NCI-H526 (cell line): ENCODE data around the gene SRGAP2B.
"Not testable (repeated sequence)": the region's sequence is repeated elsewhere in the genome, so short reads cannot be mapped to it uniquely, and the experiment has no call there.

Source experiments
- DNase-seq, 2 experiments: peaks; one replicate each; lab custom pipeline; 2025; lab: John Stamatoyannopoulos, UW

The SRGAP2B gene

DNA sequence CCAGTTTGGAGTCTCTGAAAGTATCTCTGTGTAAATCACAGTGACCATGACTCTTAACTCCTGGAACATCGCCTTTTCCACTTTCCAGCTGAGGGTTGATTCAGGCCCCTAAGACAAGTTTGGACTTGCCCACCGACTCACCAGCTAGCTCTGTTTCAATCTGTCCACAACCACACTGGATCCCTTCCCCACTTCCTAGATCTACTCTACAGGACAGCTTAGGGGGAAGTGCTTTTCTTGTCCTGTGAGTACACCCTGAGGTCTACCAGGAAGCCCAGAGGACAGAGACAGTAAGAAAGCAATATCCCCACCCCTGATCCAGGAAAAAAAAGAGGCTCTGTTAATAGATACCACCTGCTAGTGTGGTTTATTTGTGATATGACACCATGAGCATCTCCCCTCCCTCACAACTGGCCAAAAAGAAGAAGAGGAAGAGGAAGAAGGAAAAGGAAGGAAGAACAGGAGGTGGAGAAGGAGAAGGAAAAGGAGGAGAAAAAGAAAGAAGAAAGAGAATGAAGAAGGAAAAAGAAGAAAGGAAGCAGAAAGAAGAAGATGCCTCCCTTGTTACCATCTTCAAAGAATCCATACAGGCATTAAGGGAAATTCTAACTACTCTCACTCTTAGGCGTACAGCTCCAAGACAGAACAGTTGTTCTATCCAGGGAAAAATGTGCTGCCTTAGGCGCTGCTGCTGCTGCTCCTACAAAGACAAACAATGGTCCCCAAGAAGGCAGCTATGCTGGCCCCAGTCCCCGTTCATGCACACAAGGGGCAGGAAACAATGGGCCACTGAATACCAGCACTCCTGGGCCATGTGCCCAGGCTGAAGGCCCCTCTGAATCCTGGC lies 96.8 kb downstream of the SRGAP2B start:
- not testable (repeated sequence) for DNase-seq

- DNase-seq = not testable (repeated sequence)
Measured at GRCh38 chr1:144995833-144996410, 99.2 kb downstream of the SRGAP2B start.

GRCh38 chr1:144992915-144993314 lies 102.2 kb downstream of the SRGAP2B start:
- DNase-seq = not testable (repeated sequence)

- DNase-seq = not testable (repeated sequence)
Measured at GRCh38 chr1:144990611-144991010, 104.5 kb downstream of the SRGAP2B start.

DNA sequence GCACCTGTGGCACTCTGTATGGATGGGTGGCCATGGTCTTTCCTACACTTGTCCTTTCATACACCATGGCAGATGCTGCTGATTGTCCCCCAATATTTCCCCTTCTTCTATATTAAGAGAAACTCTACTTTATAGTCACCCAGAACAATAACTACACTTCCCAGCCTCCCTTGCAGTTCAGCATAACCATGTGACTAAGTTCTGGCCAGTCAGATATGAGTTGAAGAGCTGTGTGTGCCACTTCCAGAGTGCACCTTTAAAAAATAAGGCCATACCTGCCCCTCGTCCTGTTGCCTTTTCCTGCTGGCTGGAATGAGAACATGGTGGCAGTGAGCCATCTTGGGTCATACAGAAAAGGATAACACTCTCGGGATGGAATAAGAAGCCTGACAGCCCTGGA lies 108.0 kb downstream of the SRGAP2B start:
- not testable (repeated sequence) for DNase-seq

- not testable (repeated sequence) for DNase-seq
Measured at GRCh38 chr1:144986171-144986860, 108.8 kb downstream of the SRGAP2B start.

- DNase-seq = not testable (repeated sequence)
Measured at GRCh38 chr1:144985550-144986170, 109.5 kb downstream of the SRGAP2B start.

GRCh38 chr1:144982802-144983525 lies 112.2 kb downstream of the SRGAP2B start:
- not testable (repeated sequence) for DNase-seq

GRCh38 chr1:144981157-144981556 lies 114.0 kb downstream of the SRGAP2B start:
- not testable (repeated sequence) for DNase-seq

DNA sequence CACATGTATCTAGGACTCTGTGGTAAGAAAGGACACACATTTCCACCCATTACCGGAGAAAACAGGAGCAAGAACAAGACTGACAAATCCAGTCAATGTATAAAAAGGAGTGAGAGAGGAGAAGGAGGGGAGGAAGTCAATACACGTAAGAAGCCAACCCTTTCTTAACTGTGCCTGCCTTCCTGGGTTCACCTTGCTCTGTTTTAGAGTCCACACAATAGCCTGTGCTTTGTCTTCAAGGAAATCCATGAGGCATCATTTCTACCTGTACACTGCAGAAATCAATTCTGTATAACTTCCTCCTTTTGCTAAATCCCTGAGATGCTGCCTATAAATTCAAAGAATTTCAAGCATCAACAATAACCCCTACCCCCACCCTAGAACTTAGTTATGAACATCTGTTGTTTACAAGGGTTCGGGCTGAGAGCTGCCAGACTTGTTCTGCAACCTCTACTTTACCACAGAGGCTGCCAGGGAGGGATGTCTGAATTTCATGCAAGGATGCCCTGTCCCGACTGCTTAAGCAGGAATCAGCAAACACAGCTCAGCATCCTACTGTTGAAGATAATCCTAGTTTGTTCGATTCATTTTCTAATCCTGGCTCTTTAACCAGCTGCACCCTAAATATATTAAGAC lies 115.0 kb downstream of the SRGAP2B start:
- not testable (repeated sequence) for DNase-seq

DNA sequence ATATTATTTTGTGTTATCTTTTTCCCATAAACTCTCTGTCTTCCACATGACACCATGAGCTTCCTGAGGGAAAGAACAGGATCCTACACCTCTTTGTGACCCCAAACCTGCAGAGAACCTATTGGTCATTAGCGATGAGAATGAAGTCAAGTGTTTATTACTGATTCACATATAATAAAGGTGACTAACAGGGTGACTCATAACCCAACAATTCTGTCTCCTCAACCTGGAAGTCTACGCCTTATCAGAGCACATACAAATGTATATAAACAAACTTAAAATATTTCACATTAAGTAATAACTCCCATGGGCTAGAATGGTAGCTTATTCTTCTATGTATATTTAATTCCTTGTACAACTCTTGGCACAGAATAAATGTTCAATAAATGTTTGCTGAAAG lies 117.3 kb downstream of the SRGAP2B start:
- not testable (repeated sequence) for DNase-seq

DNA sequence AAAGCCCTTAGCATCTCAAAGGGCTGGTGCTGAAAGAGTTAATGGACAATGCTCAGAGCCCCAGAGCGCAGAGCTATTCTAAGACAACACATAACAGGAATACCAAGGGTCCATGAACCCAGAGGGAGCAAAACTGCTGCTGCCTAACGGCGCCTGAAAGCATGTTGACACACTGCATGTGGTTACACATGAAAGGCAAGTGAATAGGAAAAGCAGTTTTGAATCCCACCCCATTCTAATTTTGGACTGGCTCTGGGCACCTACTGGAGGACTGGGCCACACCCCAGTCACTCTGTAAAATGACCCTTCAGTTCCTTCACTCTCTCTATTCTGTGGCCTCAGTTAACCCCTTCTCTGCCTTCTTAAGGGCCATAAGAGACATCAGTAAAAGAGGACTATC lies 123.2 kb downstream of the SRGAP2B start:
- DNase-seq = not testable (repeated sequence)

DNA sequence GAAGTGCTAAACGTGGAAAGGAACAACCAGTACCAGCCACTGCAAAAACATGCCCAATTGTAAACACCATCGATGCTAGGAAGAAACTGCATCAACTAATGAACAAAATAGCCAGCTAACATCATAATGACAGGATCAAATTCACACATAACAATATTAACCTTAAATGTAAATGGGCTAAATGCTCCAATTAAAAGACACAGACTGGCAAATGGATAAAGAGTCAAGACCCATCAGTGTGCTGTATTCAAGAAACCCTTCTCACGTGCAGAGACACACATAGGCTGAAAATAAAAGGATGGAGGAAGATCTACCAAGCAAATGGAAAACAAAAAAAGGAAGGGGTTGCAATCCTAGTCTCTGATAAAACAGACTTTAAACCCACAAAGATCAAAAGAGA lies 128.6 kb downstream of the SRGAP2B start:
- not testable (repeated sequence) for DNase-seq

DNA sequence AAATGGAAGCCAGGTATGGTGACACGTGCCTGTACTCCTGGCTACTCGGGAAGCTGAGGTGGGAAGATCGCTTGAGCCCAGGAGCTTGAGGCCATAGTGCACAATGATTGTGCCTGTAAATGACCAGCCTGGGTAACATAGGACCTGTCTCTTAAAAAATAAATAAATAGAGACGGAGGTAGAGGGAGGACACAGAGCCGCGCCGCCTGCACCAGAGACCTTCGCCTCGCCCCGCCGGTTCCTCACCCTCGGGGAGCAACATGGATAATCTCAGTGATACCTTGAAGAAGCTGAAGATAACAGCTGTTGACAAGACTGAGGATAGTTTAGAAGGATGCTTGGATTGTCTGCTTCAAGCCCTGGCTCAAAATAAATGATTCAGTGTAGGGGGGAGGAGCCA lies 130.4 kb downstream of the SRGAP2B start:
- not testable (repeated sequence) for DNase-seq

GRCh38 chr1:144964186-144964585 lies 130.9 kb downstream of the SRGAP2B start:
- not testable (repeated sequence) for DNase-seq

DNA sequence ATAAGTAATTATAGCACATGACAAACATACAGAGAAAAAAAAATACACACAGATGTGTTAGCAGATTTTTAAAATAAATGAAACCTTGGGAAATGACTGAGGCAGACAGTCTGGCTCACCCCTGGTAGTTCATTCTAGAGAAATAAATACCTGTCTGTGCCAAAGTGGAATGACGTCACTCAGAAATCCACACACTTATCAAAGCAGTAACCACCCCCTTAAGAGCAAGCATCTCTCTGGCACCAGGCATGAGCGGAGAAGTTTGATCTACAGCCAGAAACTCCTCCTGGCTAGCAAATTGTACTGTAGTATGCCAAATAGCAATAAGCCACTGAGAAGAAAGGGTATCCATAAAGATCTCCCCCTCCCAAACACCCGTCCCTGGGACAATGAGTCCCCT lies 131.6 kb downstream of the SRGAP2B start:
- not testable (repeated sequence) for DNase-seq

- DNase-seq = not testable (repeated sequence)
Measured at GRCh38 chr1:144961604-144962583, 133.2 kb downstream of the SRGAP2B start.

DNA sequence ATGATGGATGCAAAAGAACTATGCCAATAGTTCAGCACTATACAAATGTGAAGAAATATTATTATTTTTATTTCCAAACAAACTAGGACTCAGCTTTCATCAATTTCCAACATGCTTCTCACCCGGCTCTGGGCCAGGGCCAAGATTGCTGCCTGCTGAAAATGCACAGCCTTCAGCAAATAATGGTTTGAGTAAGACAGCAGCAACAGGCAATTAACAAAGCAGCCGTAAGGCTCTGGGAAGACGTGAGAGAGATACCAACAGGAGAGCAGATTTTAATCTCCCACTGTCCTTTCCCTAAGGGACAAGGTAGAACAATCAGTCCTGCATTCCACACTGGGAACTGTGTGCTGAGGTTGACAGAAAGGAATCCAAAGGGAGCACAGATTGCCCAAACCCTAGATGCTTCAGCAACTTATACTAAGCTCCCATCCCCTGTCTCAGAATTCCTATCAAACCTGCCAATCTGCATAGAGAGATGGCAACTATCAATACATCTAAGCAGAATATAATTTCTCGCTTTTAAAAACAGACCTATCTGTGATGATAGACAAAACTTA lies 134.1 kb downstream of the SRGAP2B start:
- DNase-seq = not testable (repeated sequence)

GRCh38 chr1:144948390-144948789 lies 146.7 kb downstream of the SRGAP2B start:
- not testable (repeated sequence) for DNase-seq
